Measurements from ENCODE around the gene SMYD3. TPM values are rescaled to one million over a fixed set of nuclear protein-coding genes. Genes with fewer than 3 reads are reported as not detected.
"Not testable (repeated sequence)": the region's sequence is repeated elsewhere in the genome, so short reads cannot be mapped to it uniquely, and the experiment has no call there.

SMYD3 gene
- total RNA-seq, 4 donors from 2014 or later, result 10.5 to 36.4 (median 22.5) TPM

GRCh38 chr1:246365708-246366107 is 141.4 kb downstream of the SMYD3 start:
- Histone ChIP-seq H3K4me1 (no peaks in the 10 kb centered on the region), H3K27ac (no peak overlapping the region), H3K27me3 (no peaks in the 10 kb centered on the region), H3K36me3 (no peaks in the 10 kb centered on the region), H3K4me3 (no peak overlapping the region), H3K9me3 (no peaks in the 10 kb centered on the region)
- intact Hi-C loops (cut with DNase I; ENCODE audit: low total_unique reads), result no loop called here
- no peak for DNase-seq
- TF ChIP-seq POLR2A (IDR thresholded peaks at IDR 0.05), result no peak
- TF ChIP-seq CTCF (IDR thresholded peaks at IDR 0.05), result no peak

- H3K4me1 ChIP-seq, result no peaks in the 10 kb centered on the region
- H3K9me3 ChIP-seq, result no peaks in the 10 kb centered on the region
- H3K36me3 ChIP-seq, result no peaks in the 10 kb centered on the region
- intact Hi-C loops (cut with DNase I; ENCODE audit: low total_unique reads), result no loop called here
- H3K27me3 ChIP-seq, result no peaks in the 10 kb centered on the region
- no peak overlapping the region for H3K27ac ChIP-seq
- TF ChIP-seq POLR2A (IDR thresholded peaks at IDR 0.05) (no peak), CTCF (IDR thresholded peaks at IDR 0.05) (no peak)
- no peak overlapping the region for H3K4me3 ChIP-seq
- DNase-seq, result no peak
Measured at GRCh38 chr1:246364415-246364941, 142.6 kb downstream of the SMYD3 start.

GRCh38 chr1:246357014-246357598 is 150.0 kb downstream of the SMYD3 start:
- H3K4me1 ChIP-seq; H3K4me3 ChIP-seq; H3K9me3 ChIP-seq; DNase-seq; H3K27ac ChIP-seq; H3K36me3 ChIP-seq; intact Hi-C loops (cut with DNase I; ENCODE audit: low total_unique reads); H3K27me3 ChIP-seq: not testable (repeated sequence)

- Histone ChIP-seq H3K27ac (no peak overlapping the region), H3K36me3 (no peaks in the 10 kb centered on the region), H3K27me3 (no peaks in the 10 kb centered on the region), H3K4me1 (no peaks in the 10 kb centered on the region), H3K9me3 (peaks cover 0 to 4% of the 10 kb centered on the region in 2 donors), H3K4me3 (no peak overlapping the region)
- no peak for TF ChIP-seq CTCF (IDR thresholded peaks at IDR 0.05)
- no peak for TF ChIP-seq POLR2A (IDR thresholded peaks at IDR 0.05)
- DNase-seq, result no peak
- intact Hi-C loops (cut with DNase I; ENCODE audit: low total_unique reads), result no loop called here
Measured at GRCh38 chr1:246355411-246356230, 151.5 kb downstream of the SMYD3 start.

- DNase-seq, result no peak
- TF ChIP-seq CTCF (IDR thresholded peaks at IDR 0.05) (no peak), POLR2A (IDR thresholded peaks at IDR 0.05) (no peak)
- Histone ChIP-seq H3K36me3 (no peaks in the 10 kb centered on the region), H3K27ac (no peak overlapping the region), H3K4me1 (no peaks in the 10 kb centered on the region), H3K27me3 (no peaks in the 10 kb centered on the region), H3K4me3 (no peak overlapping the region), H3K9me3 (no peaks in the 10 kb centered on the region)
- intact Hi-C loops (cut with DNase I; ENCODE audit: low total_unique reads), result no loop called here
Measured at GRCh38 chr1:246351721-246352120, 155.4 kb downstream of the SMYD3 start.
